ENCODE results near the gene NFIB. TPM values are rescaled to one million over a fixed set of nuclear protein-coding genes. Genes with fewer than 3 reads are reported as not detected.

The NFIB gene
- total and polyA plus RNA-seq, 2 of the 8 experiments (the other 6 are each of a cell fraction or from before 2014, with no cell fraction given), result 2.6 to 13.1 TPM

DNA sequence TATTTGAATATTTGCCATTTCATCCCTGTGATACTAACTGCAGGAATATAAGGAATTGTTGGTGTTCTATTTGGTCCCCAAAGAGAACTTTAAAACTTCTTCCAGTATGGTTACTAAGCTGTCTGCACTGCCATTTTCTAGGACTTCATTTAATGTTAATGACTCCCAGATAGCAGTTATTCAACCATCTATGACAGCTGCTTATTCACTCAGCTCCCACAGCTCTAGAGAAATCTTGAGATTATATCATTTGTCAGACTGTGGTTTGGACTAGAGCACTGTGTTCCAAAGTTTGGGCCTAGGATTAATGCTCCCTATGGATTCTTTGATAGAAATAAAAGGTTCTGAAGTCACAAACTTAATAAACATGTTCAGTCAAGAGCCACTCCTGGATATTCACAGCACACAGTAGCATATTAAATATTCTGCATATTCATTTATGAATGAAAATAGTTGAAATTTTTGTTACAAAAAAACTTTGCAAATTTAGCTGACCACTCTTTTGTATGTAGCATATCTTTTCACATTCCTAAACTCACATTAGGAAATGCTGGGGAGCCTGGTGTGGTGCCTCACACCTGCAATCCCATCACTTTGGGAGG lies 173.7 kb downstream of the NFIB start (continued):
- TF ChIP-seq, protein P1, sequence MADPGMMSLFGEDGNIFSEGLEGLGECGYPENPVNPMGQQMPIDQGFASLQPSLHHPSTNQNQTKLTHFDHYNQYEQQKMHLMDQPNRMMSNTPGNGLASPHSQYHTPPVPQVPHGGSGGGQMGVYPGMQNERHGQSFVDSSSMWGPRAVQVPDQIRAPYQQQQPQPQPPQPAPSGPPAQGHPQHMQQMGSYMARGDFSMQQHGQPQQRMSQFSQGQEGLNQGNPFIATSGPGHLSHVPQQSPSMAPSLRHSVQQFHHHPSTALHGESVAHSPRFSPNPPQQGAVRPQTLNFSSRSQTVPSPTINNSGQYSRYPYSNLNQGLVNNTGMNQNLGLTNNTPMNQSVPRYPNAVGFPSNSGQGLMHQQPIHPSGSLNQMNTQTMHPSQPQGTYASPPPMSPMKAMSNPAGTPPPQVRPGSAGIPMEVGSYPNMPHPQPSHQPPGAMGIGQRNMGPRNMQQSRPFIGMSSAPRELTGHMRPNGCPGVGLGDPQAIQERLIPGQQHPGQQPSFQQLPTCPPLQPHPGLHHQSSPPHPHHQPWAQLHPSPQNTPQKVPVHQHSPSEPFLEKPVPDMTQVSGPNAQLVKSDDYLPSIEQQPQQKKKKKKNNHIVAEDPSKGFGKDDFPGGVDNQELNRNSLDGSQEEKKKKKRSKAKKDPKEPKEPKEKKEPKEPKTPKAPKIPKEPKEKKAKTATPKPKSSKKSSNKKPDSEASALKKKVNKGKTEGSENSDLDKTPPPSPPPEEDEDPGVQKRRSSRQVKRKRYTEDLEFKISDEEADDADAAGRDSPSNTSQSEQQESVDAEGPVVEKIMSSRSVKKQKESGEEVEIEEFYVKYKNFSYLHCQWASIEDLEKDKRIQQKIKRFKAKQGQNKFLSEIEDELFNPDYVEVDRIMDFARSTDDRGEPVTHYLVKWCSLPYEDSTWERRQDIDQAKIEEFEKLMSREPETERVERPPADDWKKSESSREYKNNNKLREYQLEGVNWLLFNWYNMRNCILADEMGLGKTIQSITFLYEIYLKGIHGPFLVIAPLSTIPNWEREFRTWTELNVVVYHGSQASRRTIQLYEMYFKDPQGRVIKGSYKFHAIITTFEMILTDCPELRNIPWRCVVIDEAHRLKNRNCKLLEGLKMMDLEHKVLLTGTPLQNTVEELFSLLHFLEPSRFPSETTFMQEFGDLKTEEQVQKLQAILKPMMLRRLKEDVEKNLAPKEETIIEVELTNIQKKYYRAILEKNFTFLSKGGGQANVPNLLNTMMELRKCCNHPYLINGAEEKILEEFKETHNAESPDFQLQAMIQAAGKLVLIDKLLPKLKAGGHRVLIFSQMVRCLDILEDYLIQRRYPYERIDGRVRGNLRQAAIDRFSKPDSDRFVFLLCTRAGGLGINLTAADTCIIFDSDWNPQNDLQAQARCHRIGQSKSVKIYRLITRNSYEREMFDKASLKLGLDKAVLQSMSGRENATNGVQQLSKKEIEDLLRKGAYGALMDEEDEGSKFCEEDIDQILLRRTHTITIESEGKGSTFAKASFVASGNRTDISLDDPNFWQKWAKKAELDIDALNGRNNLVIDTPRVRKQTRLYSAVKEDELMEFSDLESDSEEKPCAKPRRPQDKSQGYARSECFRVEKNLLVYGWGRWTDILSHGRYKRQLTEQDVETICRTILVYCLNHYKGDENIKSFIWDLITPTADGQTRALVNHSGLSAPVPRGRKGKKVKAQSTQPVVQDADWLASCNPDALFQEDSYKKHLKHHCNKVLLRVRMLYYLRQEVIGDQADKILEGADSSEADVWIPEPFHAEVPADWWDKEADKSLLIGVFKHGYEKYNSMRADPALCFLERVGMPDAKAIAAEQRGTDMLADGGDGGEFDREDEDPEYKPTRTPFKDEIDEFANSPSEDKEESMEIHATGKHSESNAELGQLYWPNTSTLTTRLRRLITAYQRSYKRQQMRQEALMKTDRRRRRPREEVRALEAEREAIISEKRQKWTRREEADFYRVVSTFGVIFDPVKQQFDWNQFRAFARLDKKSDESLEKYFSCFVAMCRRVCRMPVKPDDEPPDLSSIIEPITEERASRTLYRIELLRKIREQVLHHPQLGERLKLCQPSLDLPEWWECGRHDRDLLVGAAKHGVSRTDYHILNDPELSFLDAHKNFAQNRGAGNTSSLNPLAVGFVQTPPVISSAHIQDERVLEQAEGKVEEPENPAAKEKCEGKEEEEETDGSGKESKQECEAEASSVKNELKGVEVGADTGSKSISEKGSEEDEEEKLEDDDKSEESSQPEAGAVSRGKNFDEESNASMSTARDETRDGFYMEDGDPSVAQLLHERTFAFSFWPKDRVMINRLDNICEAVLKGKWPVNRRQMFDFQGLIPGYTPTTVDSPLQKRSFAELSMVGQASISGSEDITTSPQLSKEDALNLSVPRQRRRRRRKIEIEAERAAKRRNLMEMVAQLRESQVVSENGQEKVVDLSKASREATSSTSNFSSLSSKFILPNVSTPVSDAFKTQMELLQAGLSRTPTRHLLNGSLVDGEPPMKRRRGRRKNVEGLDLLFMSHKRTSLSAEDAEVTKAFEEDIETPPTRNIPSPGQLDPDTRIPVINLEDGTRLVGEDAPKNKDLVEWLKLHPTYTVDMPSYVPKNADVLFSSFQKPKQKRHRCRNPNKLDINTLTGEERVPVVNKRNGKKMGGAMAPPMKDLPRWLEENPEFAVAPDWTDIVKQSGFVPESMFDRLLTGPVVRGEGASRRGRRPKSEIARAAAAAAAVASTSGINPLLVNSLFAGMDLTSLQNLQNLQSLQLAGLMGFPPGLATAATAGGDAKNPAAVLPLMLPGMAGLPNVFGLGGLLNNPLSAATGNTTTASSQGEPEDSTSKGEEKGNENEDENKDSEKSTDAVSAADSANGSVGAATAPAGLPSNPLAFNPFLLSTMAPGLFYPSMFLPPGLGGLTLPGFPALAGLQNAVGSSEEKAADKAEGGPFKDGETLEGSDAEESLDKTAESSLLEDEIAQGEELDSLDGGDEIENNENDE (IDR thresholded peaks at IDR 0.05; ENCODE audit: insufficient replicate concordance, low read length), result no peak
- TF ChIP-seq POU5F1 (IDR thresholded peaks at IDR 0.05; ENCODE audit: low read depth, low read length) (no peak), ASH2L (IDR thresholded peaks at IDR 0.05; ENCODE audit: low read length) (no peak), SUZ12 (IDR thresholded peaks at IDR 0.05; ENCODE audit: low read length) (no peak), RNF2 (IDR thresholded peaks at IDR 0.05; ENCODE audit: borderline replicate concordance, low read depth, low read length, missing control alignments, poor library complexity, severe bottlenecking) (no peak), JUND (IDR thresholded peaks at IDR 0.05; ENCODE audit: low read length) (no peak), RXRA (IDR thresholded peaks at IDR 0.05; ENCODE audit: insufficient read depth, low read depth, low read length) (no peak)
